Activated naive CD8-positive, alpha-beta T cell treated with anti-CD3 and anti-CD28 coated beads, Interleukin-2, amount 50 U/mL, for 24 hours (primary cell): ENCODE data around the gene BCL2L12.

ENCODE experiments used
- ATAC-seq: fragments of 150-1000 bp; cut with Tn5 transposase; one replicate; pipeline ENCODE4 v1.10.0; 2021
- DNase-seq: peaks from one replicate; pipeline ENCODE4 v3.0.0; 2021
- H3K27ac Mint-ChIP-seq: one replicate; pipeline ENCODE4 v1.8.0; 2021; ENCODE audit warnings: mild to moderate bottlenecking, mixed read lengths
- H3K27me3 Mint-ChIP-seq: one replicate; pipeline ENCODE4 v1.8.0; 2021; ENCODE audit warnings: mixed read lengths
- H3K36me3 Mint-ChIP-seq: one replicate; pipeline ENCODE4 v1.8.0; 2021; ENCODE audit warnings: low read depth, mixed read lengths
- H3K4me1 Mint-ChIP-seq: one replicate; pipeline ENCODE4 v1.8.0; 2021; ENCODE audit warnings: mixed read lengths
- H3K4me3 Mint-ChIP-seq: one replicate; pipeline ENCODE4 v1.8.0; 2021; ENCODE audit warnings: mild to moderate bottlenecking, moderate library complexity, mixed read lengths
- H3K9me3 Mint-ChIP-seq: one replicate; pipeline ENCODE4 v1.8.0; 2021; ENCODE audit warnings: mixed read lengths

BCL2L12 gene

GRCh38 chr19:49665036-49665350, 740 bp upstream of the BCL2L12 start:
- H3K4me1 Mint-ChIP-seq = peaks cover 36% of the 10 kb centered on the region
- no peak for ATAC-seq

GRCh38 chr19:49666120-49666444, 349 bp downstream of the BCL2L12 start:
- DNase-seq (no peak), ATAC-seq (no peak)
- Mint-ChIP-seq H3K27ac (peak overlapping the region; percentile 95), H3K9me3 (no peaks in the 10 kb centered on the region), H3K36me3 (peaks cover 19% of the 10 kb centered on the region), H3K27me3 (peaks cover 2% of the 10 kb centered on the region), H3K4me3 (peak overlapping the region; percentile 100), H3K4me1 (peaks cover 36% of the 10 kb centered on the region)

More at GRCh38 chr19:49665036-49665350, 740 bp upstream of the BCL2L12 start:
- no peak for DNase-seq
- Mint-ChIP-seq H3K4me3 (peak overlapping the region; percentile 100), H3K27me3 (peaks cover 2% of the 10 kb centered on the region), H3K36me3 (peaks cover 23% of the 10 kb centered on the region), H3K27ac (peak overlapping the region; percentile 95), H3K9me3 (no peaks in the 10 kb centered on the region)

GRCh38 chr19:49667473-49667872, 1.7 kb downstream of the BCL2L12 start:
- DNase-seq (no peak), ATAC-seq (no peak)
- Mint-ChIP-seq H3K4me1 (peaks cover 41% of the 10 kb centered on the region), H3K4me3 (peak overlapping the region; percentile 100), H3K36me3 (peaks cover 20% of the 10 kb centered on the region), H3K27ac (no peak overlapping the region), H3K27me3 (peaks cover 2% of the 10 kb centered on the region), H3K9me3 (no peaks in the 10 kb centered on the region)

GRCh38 chr19:49669516-49669915, 3.8 kb downstream of the BCL2L12 start:
- Mint-ChIP-seq H3K27ac (no peak overlapping the region), H3K9me3 (no peaks in the 10 kb centered on the region), H3K4me1 (peaks cover 26% of the 10 kb centered on the region), H3K4me3 (no peak overlapping the region), H3K27me3 (peaks cover 2% of the 10 kb centered on the region), H3K36me3 (peaks cover 15% of the 10 kb centered on the region)
- DNase-seq (no peak), ATAC-seq (no peak)

GRCh38 chr19:49672131-49672919, 6.6 kb downstream of the BCL2L12 start:
- ATAC-seq = peak; percentile 10
- peaks cover 24% of the 10 kb centered on the region for H3K4me1 Mint-ChIP-seq
- H3K27ac Mint-ChIP-seq = peak overlapping the region; percentile 16
- DNase-seq = peak; percentile 85
- no peak overlapping the region for H3K4me3 Mint-ChIP-seq
- H3K9me3 Mint-ChIP-seq = no peaks in the 10 kb centered on the region
- H3K27me3 Mint-ChIP-seq = no peaks in the 10 kb centered on the region
- H3K36me3 Mint-ChIP-seq = peaks cover 13% of the 10 kb centered on the region

GRCh38 chr19:49676136-49676783, 10.5 kb downstream of the BCL2L12 start:
- H3K9me3 Mint-ChIP-seq = no peaks in the 10 kb centered on the region
- no peaks in the 10 kb centered on the region for H3K27me3 Mint-ChIP-seq
- peaks cover 26% of the 10 kb centered on the region for H3K36me3 Mint-ChIP-seq
- no peak for ATAC-seq
- peak overlapping the region; percentile 95 for H3K27ac Mint-ChIP-seq
- peak overlapping the region; percentile 98 for H3K4me3 Mint-ChIP-seq
- no peak for DNase-seq
- H3K4me1 Mint-ChIP-seq = peaks cover 52% of the 10 kb centered on the region

- DNase-seq (peak; percentile 98), ATAC-seq (peak; percentile 76)
- H3K27me3 Mint-ChIP-seq = no peaks in the 10 kb centered on the region
- peaks cover 29% of the 10 kb centered on the region for H3K36me3 Mint-ChIP-seq
- H3K4me3 Mint-ChIP-seq = peak overlapping the region; percentile 98
- peak overlapping the region; percentile 95 for H3K27ac Mint-ChIP-seq
- peaks cover 52% of the 10 kb centered on the region for H3K4me1 Mint-ChIP-seq
- H3K9me3 Mint-ChIP-seq = no peaks in the 10 kb centered on the region
These were observed 11.1 kb downstream of the BCL2L12 start for GRCh38 chr19:49676784-49677230.

- no peaks in the 10 kb centered on the region for H3K27me3 Mint-ChIP-seq
- peaks cover 34% of the 10 kb centered on the region for H3K36me3 Mint-ChIP-seq
- ATAC-seq = no peak
- peak within 1 kb of the TSS; percentile 98 for H3K4me3 Mint-ChIP-seq
- no peaks in the 10 kb centered on the region for H3K9me3 Mint-ChIP-seq
- peak within 1 kb of the TSS; percentile 95 for H3K27ac Mint-ChIP-seq
- peaks cover 52% of the 10 kb centered on the region for H3K4me1 Mint-ChIP-seq
- peak; percentile 56 for DNase-seq
These were observed 11.6 kb downstream of the BCL2L12 start, which contains the start of gene PRMT1 for GRCh38 chr19:49677231-49677900. Gene PRMT1, plus strand, starts transcription at chr19:49677271. Its CDS starts 10 bp downstream, at chr19:49677281.

- Mint-ChIP-seq H3K27ac (peak overlapping the region; percentile 93), H3K9me3 (no peaks in the 10 kb centered on the region), H3K36me3 (peaks cover 38% of the 10 kb centered on the region), H3K4me1 (peaks cover 53% of the 10 kb centered on the region), H3K27me3 (no peaks in the 10 kb centered on the region), H3K4me3 (peak overlapping the region; percentile 98)
- peak; percentile 83 for DNase-seq
- peak; percentile 30 for ATAC-seq
These were observed 12.4 kb downstream of the BCL2L12 start for GRCh38 chr19:49677901-49678674.

- no peak for DNase-seq
- ATAC-seq = no peak
- H3K27me3 Mint-ChIP-seq = no peaks in the 10 kb centered on the region
- H3K27ac Mint-ChIP-seq = no peak overlapping the region
- peaks cover 44% of the 10 kb centered on the region for H3K36me3 Mint-ChIP-seq
- H3K4me1 Mint-ChIP-seq = peaks cover 50% of the 10 kb centered on the region
- H3K9me3 Mint-ChIP-seq = no peaks in the 10 kb centered on the region
- H3K4me3 Mint-ChIP-seq = peak overlapping the region; percentile 98
These were observed 13.4 kb downstream of the BCL2L12 start for GRCh38 chr19:49678985-49679770.

GRCh38 chr19:49679771-49680413, 14.2 kb downstream of the BCL2L12 start:
- no peak for ATAC-seq
- Mint-ChIP-seq H3K4me3 (peak overlapping the region; percentile 64), H3K4me1 (peaks cover 50% of the 10 kb centered on the region), H3K27me3 (no peaks in the 10 kb centered on the region), H3K27ac (peak overlapping the region; percentile 75), H3K9me3 (no peaks in the 10 kb centered on the region), H3K36me3 (peaks cover 46% of the 10 kb centered on the region)
- no peak for DNase-seq

- peak overlapping the region; percentile 75 for H3K27ac Mint-ChIP-seq
- peaks cover 54% of the 10 kb centered on the region for H3K4me1 Mint-ChIP-seq
- peak overlapping the region; percentile 64 for H3K4me3 Mint-ChIP-seq
- H3K27me3 Mint-ChIP-seq = no peaks in the 10 kb centered on the region
- ATAC-seq (peak; percentile 5), DNase-seq (peak; percentile 99)
- H3K9me3 Mint-ChIP-seq = no peaks in the 10 kb centered on the region
- peaks cover 54% of the 10 kb centered on the region for H3K36me3 Mint-ChIP-seq
These were observed 15.0 kb downstream of the BCL2L12 start for GRCh38 chr19:49680421-49681351.
